HG03575 (cell line): ENCODE results near the gene GFRA1.

Experiments used
- ATAC-seq: cut with Tn5 transposase; IDR thresholded peaks from one replicate; pipeline ENCODE4 v1.9.1; 2021; ENCODE audit not compliant: unreplicated experiment, insufficient number of reproducible peaks, low FRiP score; ENCODE audit errors: extremely low read depth

The GFRA1 gene

GRCh38 chr10:116120688-116121455, 152.1 kb downstream of the GFRA1 start:
- ATAC-seq, result no peak

- no peak for ATAC-seq
These were observed 154.2 kb downstream of the GFRA1 start for GRCh38 chr10:116118847-116119246.

- no peak for ATAC-seq
These were observed 157.2 kb downstream of the GFRA1 start for GRCh38 chr10:116115797-116116196.

GRCh38 chr10:116115036-116115641, 157.9 kb downstream of the GFRA1 start:
- ATAC-seq, result no peak

GRCh38 chr10:116113721-116114501, 159.1 kb downstream of the GFRA1 start:
- no peak for ATAC-seq

- no peak for ATAC-seq
These were observed 160.5 kb downstream of the GFRA1 start for GRCh38 chr10:116112232-116113231.

- no peak for ATAC-seq
These were observed 161.4 kb downstream of the GFRA1 start for GRCh38 chr10:116111483-116112095.

GRCh38 chr10:116110736-116111135, 162.3 kb downstream of the GFRA1 start:
- no peak for ATAC-seq

- ATAC-seq, result no peak
These were observed 163.1 kb downstream of the GFRA1 start for GRCh38 chr10:116109881-116110280.

GRCh38 chr10:116109481-116109880, 163.5 kb downstream of the GFRA1 start:
- ATAC-seq, result no peak

GRCh38 chr10:116108095-116108494, 164.9 kb downstream of the GFRA1 start:
- ATAC-seq, result no peak

- no peak for ATAC-seq
These were observed 166.4 kb downstream of the GFRA1 start for GRCh38 chr10:116106611-116107010.

- ATAC-seq, result no peak
These were observed 167.7 kb downstream of the GFRA1 start for GRCh38 chr10:116105264-116105663.

GRCh38 chr10:116104210-116104932, 168.6 kb downstream of the GFRA1 start:
- no peak for ATAC-seq

- no peak for ATAC-seq
These were observed 169.3 kb downstream of the GFRA1 start for GRCh38 chr10:116103668-116104067.

GRCh38 chr10:116101616-116102315, 171.2 kb downstream of the GFRA1 start:
- ATAC-seq, result no peak

- ATAC-seq, result no peak
These were observed 172.0 kb downstream of the GFRA1 start for GRCh38 chr10:116100984-116101383.
